Measurements from ENCODE around the gene CYFIP1. TPM values are rescaled to one million over a fixed set of nuclear protein-coding genes. Genes with fewer than 3 reads are reported as not detected.
"Not testable (repeated sequence)": the region's sequence is repeated elsewhere in the genome, so short reads cannot be mapped to it uniquely, and the experiment has no call there.

The CYFIP1 gene
- 28.7 TPM for polyA plus RNA-seq (2012; ENCODE audit: missing spikeins)

GRCh38 chr15:22980189-22981050, at the start of gene CYFIP1:
Gene CYFIP1, minus strand, starts transcription at chr15:22980368. Its CDS starts 33,083 bp downstream, at chr15:22947285.
- FAIRE-seq (no peak), DNase-seq (ENCODE audit: insufficient read length) (peak; percentile 68)
- TF ChIP-seq POLR2A (IDR thresholded peaks at IDR 0.05; ENCODE audit: low read depth, low read length) (no peak; the same call in 1 of the 2 replicates), TAF1 (IDR thresholded peaks at IDR 0.05; ENCODE audit: borderline replicate concordance, low read depth, low read length) (no peak), POLR2AphosphoS5 (IDR thresholded peaks at IDR 0.05; ENCODE audit: low read depth, low read length) (no peak)

GRCh38 chr15:23026218-23026617, 46.0 kb upstream of the CYFIP1 start:
- no peak for DNase-seq (ENCODE audit: insufficient read length)
- no peak for TF ChIP-seq POLR2A (IDR thresholded peaks at IDR 0.05; ENCODE audit: low read depth, low read length)
- no peak for TF ChIP-seq POLR2AphosphoS5 (IDR thresholded peaks at IDR 0.05; ENCODE audit: low read depth, low read length)
- no peak for TF ChIP-seq TAF1 (IDR thresholded peaks at IDR 0.05; ENCODE audit: borderline replicate concordance, low read depth, low read length)
- FAIRE-seq: no peak

GRCh38 chr15:23022156-23022555, 42.0 kb upstream of the CYFIP1 start:
- FAIRE-seq (no peak), DNase-seq (ENCODE audit: insufficient read length) (no peak)
- TF ChIP-seq POLR2A (IDR thresholded peaks at IDR 0.05; ENCODE audit: low read depth, low read length) (no peak), POLR2AphosphoS5 (IDR thresholded peaks at IDR 0.05; ENCODE audit: low read depth, low read length) (no peak), TAF1 (IDR thresholded peaks at IDR 0.05; ENCODE audit: borderline replicate concordance, low read depth, low read length) (no peak)

GRCh38 chr15:23014394-23015000, 34.3 kb upstream of the CYFIP1 start:
- TF ChIP-seq TAF1 (IDR thresholded peaks at IDR 0.05; ENCODE audit: borderline replicate concordance, low read depth, low read length) (no peak), POLR2A (IDR thresholded peaks at IDR 0.05; ENCODE audit: low read depth, low read length) (no peak), POLR2AphosphoS5 (IDR thresholded peaks at IDR 0.05; ENCODE audit: low read depth, low read length) (no peak)
- no peak for FAIRE-seq
- no peak for DNase-seq (ENCODE audit: insufficient read length)

GRCh38 chr15:23013681-23014080, 33.5 kb upstream of the CYFIP1 start:
- FAIRE-seq (no peak), DNase-seq (ENCODE audit: insufficient read length) (no peak)
- TF ChIP-seq POLR2AphosphoS5 (IDR thresholded peaks at IDR 0.05; ENCODE audit: low read depth, low read length) (no peak), POLR2A (IDR thresholded peaks at IDR 0.05; ENCODE audit: low read depth, low read length) (no peak), TAF1 (IDR thresholded peaks at IDR 0.05; ENCODE audit: borderline replicate concordance, low read depth, low read length) (no peak)

- not testable (repeated sequence) for FAIRE-seq; DNase-seq (ENCODE audit: insufficient read length)
Observed at GRCh38 chr15:23012616-23013015, 32.4 kb upstream of the CYFIP1 start.

- DNase-seq (ENCODE audit: insufficient read length) (no peak), FAIRE-seq (no peak)
- TF ChIP-seq TAF1 (IDR thresholded peaks at IDR 0.05; ENCODE audit: borderline replicate concordance, low read depth, low read length) (no peak), POLR2A (IDR thresholded peaks at IDR 0.05; ENCODE audit: low read depth, low read length) (no peak)
Observed at GRCh38 chr15:23003736-23004135, 23.6 kb upstream of the CYFIP1 start.

- TF ChIP-seq POLR2AphosphoS5 (IDR thresholded peaks at IDR 0.05; ENCODE audit: low read depth, low read length) (no peak), POLR2A (IDR thresholded peaks at IDR 0.05; ENCODE audit: low read depth, low read length) (no peak), TAF1 (IDR thresholded peaks at IDR 0.05; ENCODE audit: borderline replicate concordance, low read depth, low read length) (no peak)
- DNase-seq (ENCODE audit: insufficient read length) (no peak), FAIRE-seq (no peak)
Observed at GRCh38 chr15:23002920-23003319, 22.8 kb upstream of the CYFIP1 start.

- DNase-seq (ENCODE audit: insufficient read length): no peak
- TF ChIP-seq TAF1 (IDR thresholded peaks at IDR 0.05; ENCODE audit: borderline replicate concordance, low read depth, low read length): no peak
- TF ChIP-seq POLR2A (IDR thresholded peaks at IDR 0.05; ENCODE audit: low read depth, low read length): no peak
- no peak for TF ChIP-seq POLR2AphosphoS5 (IDR thresholded peaks at IDR 0.05; ENCODE audit: low read depth, low read length)
- no peak for FAIRE-seq
Observed at GRCh38 chr15:22995795-22996194, 15.6 kb upstream of the CYFIP1 start.

GRCh38 chr15:22992024-22992326, 11.8 kb upstream of the CYFIP1 start:
- no peak for DNase-seq (ENCODE audit: insufficient read length)
- FAIRE-seq: no peak
- no peak for TF ChIP-seq POLR2AphosphoS5 (IDR thresholded peaks at IDR 0.05; ENCODE audit: low read depth, low read length)
- TF ChIP-seq TAF1 (IDR thresholded peaks at IDR 0.05; ENCODE audit: borderline replicate concordance, low read depth, low read length): no peak
- TF ChIP-seq POLR2A (IDR thresholded peaks at IDR 0.05; ENCODE audit: low read depth, low read length): no peak

- TF ChIP-seq POLR2AphosphoS5 (IDR thresholded peaks at IDR 0.05; ENCODE audit: low read depth, low read length) (no peak), TAF1 (IDR thresholded peaks at IDR 0.05; ENCODE audit: borderline replicate concordance, low read depth, low read length) (no peak), POLR2A (IDR thresholded peaks at IDR 0.05; ENCODE audit: low read depth, low read length) (no peak)
- DNase-seq (ENCODE audit: insufficient read length) (no peak), FAIRE-seq (no peak)
Observed at GRCh38 chr15:22989576-22990477, 9.7 kb upstream of the CYFIP1 start.
